DOHH2 (cell line): ENCODE data around the gene MAP2K5.
A peak's percentile ranks its signal among the peaks of the same experiment; 100 is the strongest.

Experiments used
- H3F3A ChIP-seq: fragments of 200-600 bp; sonication (generic), shearing (Covaris generic); 2 replicates; pipeline ENCODE4 v1.6.0; 2016; ENCODE audit warnings: antibody characterized with exemption, mild to moderate bottlenecking; ENCODE audit not compliant: control insufficient read depth, insufficient read depth
- H3K27ac ChIP-seq: fragments of 200-600 bp; sonication (generic); 2 replicates; pipeline ENCODE4 v1.5.1; 2014; ENCODE audit warnings: low read depth, mild to moderate bottlenecking, low read length, moderate library complexity
- H3K27me3 ChIP-seq: fragments of 200-600 bp; sonication (generic); 2 replicates; pipeline ENCODE4 v1.6.1; 2014; ENCODE audit warnings: mild to moderate bottlenecking, low read length, mixed read lengths; ENCODE audit not compliant: control insufficient read depth
- H3K36me3 ChIP-seq: fragments of 200-600 bp; sonication (generic); 2 replicates; pipeline ENCODE4 v1.6.1; 2014; ENCODE audit warnings: mild to moderate bottlenecking, low read length, moderate library complexity, mixed read lengths; ENCODE audit not compliant: control insufficient read depth
- H3K4me1 ChIP-seq: fragments of 200-600 bp; sonication (generic); 2 replicates; pipeline ENCODE4 v1.6.1; 2014; ENCODE audit warnings: mild to moderate bottlenecking, low read length, mixed read lengths; ENCODE audit not compliant: control insufficient read depth
- H3K4me2 ChIP-seq: fragments of 200-600 bp; sonication (generic); 2 replicates; pipeline ENCODE4 v1.6.0; 2014; ENCODE audit warnings: mild to moderate bottlenecking, low read length, moderate library complexity
- H3K4me3 ChIP-seq: fragments of 200-600 bp; sonication (generic); 2 replicates; pipeline ENCODE4 v1.5.1; 2014; ENCODE audit warnings: mild to moderate bottlenecking, low read length, mixed read lengths
- H3K79me2 ChIP-seq: fragments of 200-600 bp; sonication (generic); 2 replicates; pipeline ENCODE4 v1.6.1; 2014; ENCODE audit warnings: mild to moderate bottlenecking, low read length, mixed read lengths; ENCODE audit not compliant: control insufficient read depth
- H3K9me2 ChIP-seq: fragments of 200-600 bp; sonication (generic); replicated peaks from 2 replicates; pipeline ENCODE4 v1.6.1; 2014; ENCODE audit warnings: mild to moderate bottlenecking, low read length, mixed read lengths; ENCODE audit not compliant: control insufficient read depth
- H3K9me3 ChIP-seq: fragments of 200-600 bp; sonication (generic); 2 replicates; pipeline ENCODE4 v1.6.1; 2014; ENCODE audit warnings: antibody characterized with exemption, low read length, mixed read lengths; ENCODE audit not compliant: control insufficient read depth, insufficient read depth
- H4K20me1 ChIP-seq: fragments of 200-600 bp; sonication (generic); 2 replicates; pipeline ENCODE4 v1.6.0; 2014; ENCODE audit warnings: low read depth, mild to moderate bottlenecking, antibody characterized with exemption, low read length, moderate library complexity; ENCODE audit not compliant: control insufficient read depth, insufficient read depth
- EZH2phosphoT487 ChIP-seq: fragments of 200-600 bp; sonication (generic); IDR thresholded peaks from 2 replicates; pipeline ENCODE4 v1.6.1; 2017; ENCODE audit warnings: borderline replicate concordance, mild to moderate bottlenecking, antibody characterized with exemption, low read length, moderate library complexity, mixed read lengths
- TF ChIP-seq, protein P1 (sequence below): fragments of 200-600 bp; sonication (generic); IDR thresholded peaks from one replicate; pipeline ENCODE4 v1.5.1; 2014; ENCODE audit warnings: antibody characterized with exemption, mild to moderate bottlenecking, low read depth, low read length; ENCODE audit not compliant: poor library complexity, severe bottlenecking

The MAP2K5 gene

GRCh38 chr15:67501836-67502461 lies 40.6 kb upstream of the MAP2K5 start:
- no peak for TF ChIP-seq EZH2phosphoT487
- Histone ChIP-seq H3K79me2 (no peaks in the 10 kb centered on the region), H3K27ac (no peak overlapping the region), H3K4me2 (no peak overlapping the region), H3K9me3 (no peaks in the 10 kb centered on the region), H3F3A (no peaks in the 10 kb centered on the region), H3K36me3 (no peaks in the 10 kb centered on the region), H3K9me2 (no peaks in the 10 kb centered on the region), H3K4me1 (peaks cover 24% of the 10 kb centered on the region), H3K27me3 (no peaks in the 10 kb centered on the region), H3K4me3 (no peak overlapping the region), H4K20me1 (no peaks in the 10 kb centered on the region)

GRCh38 chr15:67504056-67504455 lies 38.4 kb upstream of the MAP2K5 start:
- no peaks in the 10 kb centered on the region for H3F3A ChIP-seq
- no peaks in the 10 kb centered on the region for H3K79me2 ChIP-seq
- H3K4me2 ChIP-seq: no peak overlapping the region
- TF ChIP-seq, protein P1, sequence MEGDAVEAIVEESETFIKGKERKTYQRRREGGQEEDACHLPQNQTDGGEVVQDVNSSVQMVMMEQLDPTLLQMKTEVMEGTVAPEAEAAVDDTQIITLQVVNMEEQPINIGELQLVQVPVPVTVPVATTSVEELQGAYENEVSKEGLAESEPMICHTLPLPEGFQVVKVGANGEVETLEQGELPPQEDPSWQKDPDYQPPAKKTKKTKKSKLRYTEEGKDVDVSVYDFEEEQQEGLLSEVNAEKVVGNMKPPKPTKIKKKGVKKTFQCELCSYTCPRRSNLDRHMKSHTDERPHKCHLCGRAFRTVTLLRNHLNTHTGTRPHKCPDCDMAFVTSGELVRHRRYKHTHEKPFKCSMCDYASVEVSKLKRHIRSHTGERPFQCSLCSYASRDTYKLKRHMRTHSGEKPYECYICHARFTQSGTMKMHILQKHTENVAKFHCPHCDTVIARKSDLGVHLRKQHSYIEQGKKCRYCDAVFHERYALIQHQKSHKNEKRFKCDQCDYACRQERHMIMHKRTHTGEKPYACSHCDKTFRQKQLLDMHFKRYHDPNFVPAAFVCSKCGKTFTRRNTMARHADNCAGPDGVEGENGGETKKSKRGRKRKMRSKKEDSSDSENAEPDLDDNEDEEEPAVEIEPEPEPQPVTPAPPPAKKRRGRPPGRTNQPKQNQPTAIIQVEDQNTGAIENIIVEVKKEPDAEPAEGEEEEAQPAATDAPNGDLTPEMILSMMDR: no peak
- no peak for TF ChIP-seq EZH2phosphoT487
- H3K9me3 ChIP-seq: no peaks in the 10 kb centered on the region
- no peaks in the 10 kb centered on the region for H3K36me3 ChIP-seq
- H3K27me3 ChIP-seq: no peaks in the 10 kb centered on the region
- peaks cover 30% of the 10 kb centered on the region for H3K4me1 ChIP-seq
- no peaks in the 10 kb centered on the region for H4K20me1 ChIP-seq
- no peaks in the 10 kb centered on the region for H3K9me2 ChIP-seq
- no peak overlapping the region for H3K27ac ChIP-seq
- no peak overlapping the region for H3K4me3 ChIP-seq

DNA sequence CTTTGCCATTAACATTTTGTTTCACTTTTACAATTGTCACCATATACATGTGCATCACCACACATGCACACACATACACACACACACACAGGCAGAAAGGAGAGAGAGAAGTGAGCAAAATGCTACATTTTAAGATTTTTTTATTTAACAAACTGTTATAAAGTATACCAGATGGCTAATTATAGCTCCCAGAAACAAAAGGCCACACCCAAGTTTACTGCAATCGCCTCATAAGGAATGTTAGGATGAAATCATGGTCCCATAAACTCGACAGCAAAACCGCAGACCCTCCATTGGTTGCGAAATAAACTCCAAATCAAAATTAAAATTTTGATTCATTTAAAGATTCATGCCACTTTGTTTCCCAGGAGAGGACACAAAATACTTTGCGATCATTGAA lies 37.7 kb upstream of the MAP2K5 start:
- H3K9me2 ChIP-seq: no peaks in the 10 kb centered on the region
- H3K4me3 ChIP-seq: no peak overlapping the region
- no peaks in the 10 kb centered on the region for H3K27me3 ChIP-seq
- H3K4me1 ChIP-seq: peaks cover 30% of the 10 kb centered on the region
- no peaks in the 10 kb centered on the region for H3K9me3 ChIP-seq
- H3K79me2 ChIP-seq: no peaks in the 10 kb centered on the region
- H3K4me2 ChIP-seq: no peak overlapping the region
- no peaks in the 10 kb centered on the region for H3F3A ChIP-seq
- no peak for TF ChIP-seq EZH2phosphoT487
- H3K36me3 ChIP-seq: no peaks in the 10 kb centered on the region
- H4K20me1 ChIP-seq: no peaks in the 10 kb centered on the region
- H3K27ac ChIP-seq: no peak overlapping the region

DNA sequence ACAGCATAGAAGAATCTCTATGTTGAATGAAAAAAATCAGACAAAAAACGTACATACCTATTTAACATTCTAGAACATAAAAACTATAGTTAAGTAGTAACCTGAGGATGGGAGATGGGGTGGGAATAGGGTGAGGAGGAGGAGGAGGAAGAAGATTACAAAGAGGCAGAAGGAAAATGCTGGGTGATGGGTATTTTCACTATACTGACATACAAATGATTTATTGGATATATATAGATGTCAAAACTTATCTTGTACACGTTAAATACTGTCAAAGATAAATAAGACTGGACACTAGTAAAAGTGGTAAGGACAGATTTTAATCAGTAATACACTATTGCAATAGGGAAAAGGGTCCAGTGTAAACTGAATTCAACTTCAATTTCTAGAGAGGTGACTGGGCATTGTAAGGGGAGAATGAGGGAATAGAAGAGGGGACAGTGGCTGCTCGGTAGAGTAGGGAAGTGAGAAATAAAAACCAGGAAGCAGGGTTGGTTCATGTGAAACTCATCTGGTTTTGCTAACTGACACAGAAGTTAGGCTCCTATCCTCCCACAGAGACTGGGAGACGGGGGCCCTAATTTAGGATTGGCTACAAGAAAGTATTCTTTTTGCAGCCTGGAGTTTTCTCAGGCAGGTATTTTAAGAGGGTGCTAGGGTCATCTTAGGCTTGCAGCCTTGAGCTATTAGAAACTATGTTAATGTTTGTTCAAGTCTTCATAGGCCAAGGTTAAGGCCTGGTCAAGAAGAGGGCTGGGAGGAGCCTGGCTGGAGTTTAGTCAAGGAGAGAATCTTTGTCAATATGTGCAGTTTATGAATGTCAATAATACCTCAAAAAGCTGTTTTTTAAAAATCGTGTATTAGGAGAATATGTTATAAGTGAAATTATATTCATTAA lies 36.6 kb upstream of the MAP2K5 start:
- peaks cover 30% of the 10 kb centered on the region for H3K4me1 ChIP-seq
- no peak overlapping the region for H3K27ac ChIP-seq

More for the DNA sequence above, 36.6 kb upstream of the MAP2K5 start:
- Histone ChIP-seq H3K9me2 (no peaks in the 10 kb centered on the region), H3K27me3 (no peaks in the 10 kb centered on the region), H3K4me3 (no peak overlapping the region), H3K79me2 (no peaks in the 10 kb centered on the region), H3K9me3 (no peaks in the 10 kb centered on the region), H3F3A (no peaks in the 10 kb centered on the region), H3K36me3 (no peaks in the 10 kb centered on the region), H4K20me1 (no peaks in the 10 kb centered on the region), H3K4me2 (peak overlapping the region; percentile 20)
- TF ChIP-seq, protein P1: no peak
- no peak for TF ChIP-seq EZH2phosphoT487
